ENCODE measurements around the gene UACA. TPM values are rescaled to one million over a fixed set of nuclear protein-coding genes. Genes with fewer than 3 reads are reported as not detected.

The UACA gene
- total RNA-seq, 1 experiment from 2014 or later, result 38.0 TPM

DNA sequence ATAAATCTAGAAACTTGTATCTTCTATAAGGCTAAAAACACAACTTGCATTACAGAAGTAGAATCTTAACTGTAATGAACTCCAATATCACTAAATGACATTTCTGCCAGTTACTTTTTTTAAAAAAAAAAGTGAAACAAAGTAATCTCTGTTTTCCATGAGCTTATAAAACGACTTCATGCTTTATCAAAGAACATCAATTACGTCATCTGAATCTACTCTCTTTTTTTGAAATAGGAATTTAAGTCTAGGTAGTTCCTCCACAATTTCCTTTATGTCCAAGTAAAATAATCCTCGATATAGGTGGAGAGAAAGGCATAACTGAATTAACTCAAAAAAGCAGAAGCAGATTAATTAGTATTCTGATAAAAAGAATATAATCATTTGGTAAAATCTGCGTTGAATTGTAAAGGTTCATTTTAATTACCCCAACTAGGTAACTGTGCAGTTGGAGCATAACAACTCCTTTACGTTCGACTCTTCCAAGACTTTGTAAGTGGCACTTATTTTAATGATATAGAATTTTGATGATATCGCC, 1.4 kb downstream of the UACA start:
- H3K9ac ChIP-seq (ENCODE audit: extremely low read depth, insufficient read length, low read length), result peak overlapping the region; percentile 64

More for the DNA sequence above, 1.4 kb downstream of the UACA start:
- no peaks in the 10 kb centered on the region for H3K9me3 ChIP-seq (ENCODE audit: control insufficient read depth, low read depth, low read length)
- no peaks in the 10 kb centered on the region for H3K79me2 ChIP-seq (ENCODE audit: insufficient read depth, low read length)
- H3K14ac ChIP-seq (ENCODE audit: insufficient read depth, low read length), result no peak overlapping the region
- H3K23ac ChIP-seq (ENCODE audit: insufficient read length, low read depth, low read length), result no peak overlapping the region
- H2BK5ac ChIP-seq (ENCODE audit: insufficient read length, low read length), result no peak overlapping the region
- Mint-ChIP-seq H3K27ac (no peak overlapping the region; a peak in 1 of 7 replicates), H3K36me3 (ENCODE audit: insufficient read depth in 1 of 3, low read depth in 3 of 3) (no peaks in the 10 kb centered on the region), H3K4me3 (peak overlapping the region; percentile 89 to 91), H3K27me3 (ENCODE audit: low read depth) (no peaks in the 10 kb centered on the region), H3K4me1 (peaks cover 39 to 43% of the 10 kb centered on the region in 2 experiments), H3K9me3 (no peaks in the 10 kb centered on the region)
- no peak overlapping the region for H3K27ac ChIP-seq (ENCODE audit: insufficient read length, low read depth, low read length)
- no peak overlapping the region for H3K18ac ChIP-seq (ENCODE audit: insufficient read length, low read depth, low read length)
- no peak overlapping the region for H4K8ac ChIP-seq (replicated peaks; ENCODE audit: insufficient read length, low read depth, low read length)
- H3K23me2 ChIP-seq (ENCODE audit: insufficient read length, low read depth, low read length, poor library complexity, severe bottlenecking), result no peaks in the 10 kb centered on the region
- no peaks in the 10 kb centered on the region for H3K4me1 ChIP-seq (ENCODE audit: insufficient read depth, low read length)
- H3K4ac ChIP-seq (ENCODE audit: low read depth, low read length), result no peak overlapping the region
- H3K79me1 ChIP-seq (ENCODE audit: insufficient read depth, low read depth, low read length, poor library complexity, severe bottlenecking), result no peaks in the 10 kb centered on the region
- no peak overlapping the region for H2BK15ac ChIP-seq (ENCODE audit: low read depth, low read length)
- no peak overlapping the region for H2BK20ac ChIP-seq (ENCODE audit: low read depth, low read length, poor library complexity, severe bottlenecking)
- TF ChIP-seq, protein P1, sequence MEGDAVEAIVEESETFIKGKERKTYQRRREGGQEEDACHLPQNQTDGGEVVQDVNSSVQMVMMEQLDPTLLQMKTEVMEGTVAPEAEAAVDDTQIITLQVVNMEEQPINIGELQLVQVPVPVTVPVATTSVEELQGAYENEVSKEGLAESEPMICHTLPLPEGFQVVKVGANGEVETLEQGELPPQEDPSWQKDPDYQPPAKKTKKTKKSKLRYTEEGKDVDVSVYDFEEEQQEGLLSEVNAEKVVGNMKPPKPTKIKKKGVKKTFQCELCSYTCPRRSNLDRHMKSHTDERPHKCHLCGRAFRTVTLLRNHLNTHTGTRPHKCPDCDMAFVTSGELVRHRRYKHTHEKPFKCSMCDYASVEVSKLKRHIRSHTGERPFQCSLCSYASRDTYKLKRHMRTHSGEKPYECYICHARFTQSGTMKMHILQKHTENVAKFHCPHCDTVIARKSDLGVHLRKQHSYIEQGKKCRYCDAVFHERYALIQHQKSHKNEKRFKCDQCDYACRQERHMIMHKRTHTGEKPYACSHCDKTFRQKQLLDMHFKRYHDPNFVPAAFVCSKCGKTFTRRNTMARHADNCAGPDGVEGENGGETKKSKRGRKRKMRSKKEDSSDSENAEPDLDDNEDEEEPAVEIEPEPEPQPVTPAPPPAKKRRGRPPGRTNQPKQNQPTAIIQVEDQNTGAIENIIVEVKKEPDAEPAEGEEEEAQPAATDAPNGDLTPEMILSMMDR (conservative IDR thresholded peaks at IDR 0.05), result no peak
- H2BK12ac ChIP-seq (ENCODE audit: insufficient read length, low read depth, low read length), result no peak overlapping the region
- H4K20me1 ChIP-seq (ENCODE audit: control insufficient read depth, insufficient read depth, insufficient read length), result no peaks in the 10 kb centered on the region
- peak overlapping the region; percentile 97 for H3K4me2 ChIP-seq (ENCODE audit: insufficient read depth, insufficient read length, low read length)
- no peak overlapping the region for H4K5ac ChIP-seq (ENCODE audit: insufficient read length, low read depth, low read length)
- H3K56ac ChIP-seq (ENCODE audit: insufficient read length, low read depth, low read length), result no peak overlapping the region
- no peak overlapping the region for H2AK5ac ChIP-seq (ENCODE audit: insufficient read length, low read length)
- H3T11ph ChIP-seq (ENCODE audit: low read length), result no peak overlapping the region
- no peak overlapping the region for H2BK120ac ChIP-seq (ENCODE audit: low read depth, low read length, poor library complexity, severe bottlenecking)
- H2AFZ ChIP-seq (ENCODE audit: low read length), result no peak overlapping the region
- H4K91ac ChIP-seq (ENCODE audit: insufficient read length, low read depth, low read length), result no peak overlapping the region
- no peaks in the 10 kb centered on the region for H3K27me3 ChIP-seq (ENCODE audit: insufficient read depth, low read length)
- WGBS (ENCODE audit: extremely low coverage, insufficient read length, low lambda C conversion rate), result no CpG with 5 or more reads among the region's 7 CpGs
- no peak for DNase-seq

All from H9 (cell line).